ENCODE measurements around the gene TIGAR. TPM values are rescaled to one million over a fixed set of nuclear protein-coding genes. Genes with fewer than 3 reads are reported as not detected.

TIGAR gene
- total and polyA plus RNA-seq, 4 donors: 0.56 to 3.3 (median 2.0) TPM

DNA sequence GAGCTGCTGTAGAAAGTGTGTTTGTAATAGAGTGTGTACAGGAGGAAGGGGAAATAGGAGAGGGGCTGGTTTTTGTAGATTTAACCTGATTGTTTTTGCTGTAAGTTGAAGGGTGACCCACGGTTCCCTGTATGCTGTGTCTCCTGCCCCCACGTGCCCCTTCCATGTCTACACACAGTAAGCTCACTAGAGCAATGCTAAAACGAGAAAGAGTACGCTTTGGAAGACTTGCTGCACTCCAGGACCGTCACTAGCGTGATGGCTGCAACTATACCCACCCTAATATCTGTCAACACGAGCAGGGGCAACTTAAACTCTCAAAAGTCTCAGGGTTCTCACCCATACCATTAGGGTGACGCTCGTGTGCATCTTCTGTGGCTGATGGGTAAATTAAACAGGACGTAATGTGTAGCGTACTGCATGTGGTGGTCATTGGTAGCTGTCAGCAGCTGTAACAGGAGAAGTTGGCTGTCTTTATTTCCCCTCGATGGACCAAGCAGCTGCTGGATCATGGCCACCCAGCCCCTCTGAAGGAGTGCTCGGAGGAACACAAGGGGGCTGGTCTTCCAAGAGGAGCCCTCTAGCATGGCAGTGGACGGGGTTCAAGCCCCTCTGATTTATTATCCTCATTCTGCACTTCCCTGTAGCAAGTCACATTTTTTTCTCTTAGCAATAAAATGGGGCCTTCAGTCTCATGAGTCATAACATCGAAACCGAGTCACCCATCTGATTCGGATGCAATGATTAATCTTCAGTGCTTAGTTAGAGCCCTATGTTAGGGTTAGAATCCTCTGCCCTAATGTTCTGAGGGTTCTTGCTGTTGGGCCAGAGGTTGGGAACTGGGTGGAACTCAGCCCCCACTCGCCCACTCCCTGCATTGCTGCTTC, 33.4 kb upstream of the TIGAR start:
- H3K27me3 ChIP-seq (ENCODE audit: control insufficient read depth in 4 of 4, insufficient read depth in 4 of 4, low read length in 3 of 4): no peaks in the 10 kb centered on the region
- no peak overlapping the region for H3K27ac ChIP-seq (ENCODE audit: low read depth in 1 of 2, low read length in 2 of 2)
- no peak overlapping the region for H3K4me3 ChIP-seq (ENCODE audit: low read depth in 1 of 3, low read length in 3 of 3)
- H3K9ac ChIP-seq (ENCODE audit: low read depth in 1 of 2, low read length in 2 of 2): no peak overlapping the region
- no peak for DNase-seq (ENCODE audit: low spot score)
- peaks cover 0 to 4% (median 0%) of the 10 kb centered on the region in 4 donors for H3K4me1 ChIP-seq (ENCODE audit: control insufficient read depth in 4 of 4, insufficient read depth in 4 of 4, low read length in 3 of 4)
- no peaks in the 10 kb centered on the region for H3K36me3 ChIP-seq (ENCODE audit: control insufficient read depth in 4 of 4, insufficient read depth in 3 of 4, low read depth in 1 of 4, low read length in 3 of 4)
- TF ChIP-seq, protein P1, sequence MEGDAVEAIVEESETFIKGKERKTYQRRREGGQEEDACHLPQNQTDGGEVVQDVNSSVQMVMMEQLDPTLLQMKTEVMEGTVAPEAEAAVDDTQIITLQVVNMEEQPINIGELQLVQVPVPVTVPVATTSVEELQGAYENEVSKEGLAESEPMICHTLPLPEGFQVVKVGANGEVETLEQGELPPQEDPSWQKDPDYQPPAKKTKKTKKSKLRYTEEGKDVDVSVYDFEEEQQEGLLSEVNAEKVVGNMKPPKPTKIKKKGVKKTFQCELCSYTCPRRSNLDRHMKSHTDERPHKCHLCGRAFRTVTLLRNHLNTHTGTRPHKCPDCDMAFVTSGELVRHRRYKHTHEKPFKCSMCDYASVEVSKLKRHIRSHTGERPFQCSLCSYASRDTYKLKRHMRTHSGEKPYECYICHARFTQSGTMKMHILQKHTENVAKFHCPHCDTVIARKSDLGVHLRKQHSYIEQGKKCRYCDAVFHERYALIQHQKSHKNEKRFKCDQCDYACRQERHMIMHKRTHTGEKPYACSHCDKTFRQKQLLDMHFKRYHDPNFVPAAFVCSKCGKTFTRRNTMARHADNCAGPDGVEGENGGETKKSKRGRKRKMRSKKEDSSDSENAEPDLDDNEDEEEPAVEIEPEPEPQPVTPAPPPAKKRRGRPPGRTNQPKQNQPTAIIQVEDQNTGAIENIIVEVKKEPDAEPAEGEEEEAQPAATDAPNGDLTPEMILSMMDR (IDR thresholded peaks at IDR 0.05; ENCODE audit: low read depth, low read length, missing input control): no peak
- TF ChIP-seq RAD21 (IDR thresholded peaks at IDR 0.05) (no peak), HNF4G (IDR thresholded peaks at IDR 0.05) (no peak), SP1 (IDR thresholded peaks at IDR 0.05) (no peak), JUND (IDR thresholded peaks at IDR 0.05) (no peak), EGR1 (IDR thresholded peaks at IDR 0.05; ENCODE audit: low read depth in 2 of 2) (no peak)
- H3K9me3 ChIP-seq (ENCODE audit: control insufficient read depth in 4 of 4, low read length in 3 of 4): no peaks in the 10 kb centered on the region
- WGBS: 76% methylated on average over 18 of the region's 18 CpGs

DNA sequence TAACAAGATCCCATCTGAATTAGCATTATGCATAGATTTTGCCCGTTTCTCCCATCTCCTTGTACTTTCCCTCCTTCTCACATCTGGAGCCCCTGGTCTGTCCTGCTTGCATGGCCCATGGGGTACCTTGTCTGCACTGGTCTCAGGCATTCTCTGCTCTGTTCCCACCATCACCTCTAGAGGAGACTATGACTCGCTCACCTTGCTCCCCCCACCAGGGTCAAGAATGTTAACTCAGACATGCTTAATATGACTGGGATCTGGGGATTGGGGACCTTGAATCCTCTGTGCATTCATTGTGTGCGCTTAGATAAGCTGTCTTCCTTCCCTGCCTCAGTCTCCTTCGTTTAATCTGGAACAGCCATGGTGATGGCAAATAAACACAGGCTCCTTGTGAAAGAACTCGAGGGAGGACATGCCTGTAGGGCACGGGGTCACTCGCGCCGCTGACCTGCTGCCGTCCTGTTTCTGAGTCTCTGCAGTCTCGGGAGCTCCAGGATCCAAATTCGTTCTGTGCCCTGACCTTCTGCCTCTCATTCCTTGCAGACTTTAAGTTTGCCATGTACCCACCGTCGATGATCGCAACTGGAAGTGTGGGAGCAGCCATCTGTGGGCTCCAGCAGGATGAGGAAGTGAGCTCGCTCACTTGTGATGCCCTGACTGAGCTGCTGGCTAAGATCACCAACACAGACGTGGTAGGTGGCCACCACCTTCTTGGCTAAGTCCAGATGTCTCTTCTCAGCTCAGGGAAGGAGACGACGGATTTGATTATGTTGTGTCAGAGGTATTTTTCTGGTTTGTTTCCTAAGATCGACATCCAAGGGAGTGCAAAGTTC, 32.5 kb upstream of the TIGAR start:
- WGBS: 72% methylated on average over 20 of the region's 20 CpGs
- peaks cover 0 to 4% (median 0%) of the 10 kb centered on the region in 4 donors for H3K4me1 ChIP-seq (ENCODE audit: control insufficient read depth in 4 of 4, insufficient read depth in 4 of 4, low read length in 3 of 4)
- no peaks in the 10 kb centered on the region for H3K27me3 ChIP-seq (ENCODE audit: control insufficient read depth in 4 of 4, insufficient read depth in 4 of 4, low read length in 3 of 4)
- DNase-seq (ENCODE audit: low spot score): no peak
- H3K9ac ChIP-seq (ENCODE audit: low read depth in 1 of 2, low read length in 2 of 2): no peak overlapping the region
- no peaks in the 10 kb centered on the region for H3K36me3 ChIP-seq (ENCODE audit: control insufficient read depth in 4 of 4, insufficient read depth in 3 of 4, low read depth in 1 of 4, low read length in 3 of 4)
- H3K27ac ChIP-seq (ENCODE audit: low read depth in 1 of 2, low read length in 2 of 2): no peak overlapping the region
- TF ChIP-seq HNF4A (conservative IDR thresholded peaks at IDR 0.05) (no peak), YY1 (IDR thresholded peaks at IDR 0.05) (no peak), FOXA2 (IDR thresholded peaks at IDR 0.05) (no peak), TAF1 (conservative IDR thresholded peaks at IDR 0.05) (no peak), SP1 (IDR thresholded peaks at IDR 0.05) (no peak), RXRA (IDR thresholded peaks at IDR 0.05) (no peak), HNF4G (IDR thresholded peaks at IDR 0.05) (no peak), EGR1 (IDR thresholded peaks at IDR 0.05; ENCODE audit: low read depth in 2 of 2) (no peak)
- TF ChIP-seq, protein P2, sequence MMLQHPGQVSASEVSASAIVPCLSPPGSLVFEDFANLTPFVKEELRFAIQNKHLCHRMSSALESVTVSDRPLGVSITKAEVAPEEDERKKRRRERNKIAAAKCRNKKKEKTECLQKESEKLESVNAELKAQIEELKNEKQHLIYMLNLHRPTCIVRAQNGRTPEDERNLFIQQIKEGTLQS (IDR thresholded peaks at IDR 0.05): no peak
- TF ChIP-seq, protein P3, sequence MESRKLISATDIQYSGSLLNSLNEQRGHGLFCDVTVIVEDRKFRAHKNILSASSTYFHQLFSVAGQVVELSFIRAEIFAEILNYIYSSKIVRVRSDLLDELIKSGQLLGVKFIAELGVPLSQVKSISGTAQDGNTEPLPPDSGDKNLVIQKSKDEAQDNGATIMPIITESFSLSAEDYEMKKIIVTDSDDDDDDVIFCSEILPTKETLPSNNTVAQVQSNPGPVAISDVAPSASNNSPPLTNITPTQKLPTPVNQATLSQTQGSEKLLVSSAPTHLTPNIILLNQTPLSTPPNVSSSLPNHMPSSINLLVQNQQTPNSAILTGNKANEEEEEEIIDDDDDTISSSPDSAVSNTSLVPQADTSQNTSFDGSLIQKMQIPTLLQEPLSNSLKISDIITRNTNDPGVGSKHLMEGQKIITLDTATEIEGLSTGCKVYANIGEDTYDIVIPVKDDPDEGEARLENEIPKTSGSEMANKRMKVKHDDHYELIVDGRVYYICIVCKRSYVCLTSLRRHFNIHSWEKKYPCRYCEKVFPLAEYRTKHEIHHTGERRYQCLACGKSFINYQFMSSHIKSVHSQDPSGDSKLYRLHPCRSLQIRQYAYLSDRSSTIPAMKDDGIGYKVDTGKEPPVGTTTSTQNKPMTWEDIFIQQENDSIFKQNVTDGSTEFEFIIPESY (IDR thresholded peaks at IDR 0.05): no peak
- TF ChIP-seq, protein P1 (IDR thresholded peaks at IDR 0.05; ENCODE audit: low read depth, low read length, missing input control): no peak
- no peaks in the 10 kb centered on the region for H3K9me3 ChIP-seq (ENCODE audit: control insufficient read depth in 4 of 4, low read length in 3 of 4)
- H3K4me3 ChIP-seq (ENCODE audit: low read depth in 1 of 3, low read length in 3 of 3): no peak overlapping the region
